HepG2 (cell line): ENCODE results near the gene FBXW12. TPM values are rescaled to one million over a fixed set of nuclear protein-coding genes. Genes with fewer than 3 reads are reported as not detected.

Experiments
- ARNT2 ChIP-seq: sonication (generic); formaldehyde crosslinking; IDR thresholded peaks from 2 replicates; pipeline ENCODE4 v1.8.0; 2022; ENCODE audit warnings: mild to moderate bottlenecking, low read depth, missing genetic modification reagents, moderate library complexity
- HHEX ChIP-seq: IDR thresholded peaks from 2 replicates; pipeline ENCODE4 v1.6.1; 2016; ENCODE audit warnings: control low read depth
- JUNB ChIP-seq: sonication (generic); formaldehyde crosslinking; IDR thresholded peaks from 2 replicates; pipeline ENCODE4 v1.8.0; 2022; ENCODE audit warnings: missing genetic modification reagents, mild to moderate bottlenecking, borderline replicate concordance
- KLF6 ChIP-seq: IDR thresholded peaks from 2 replicates; pipeline ENCODE4 v1.8.0; 2016; ENCODE audit warnings: missing biosample characterization, missing genetic modification reagents
- NR2C2 ChIP-seq: sonication (generic); formaldehyde crosslinking; IDR thresholded peaks from 2 replicates; pipeline ENCODE4 v1.4.0; 2020; ENCODE audit warnings: missing genetic modification reagents, mild to moderate bottlenecking, moderate library complexity, borderline replicate concordance
- RBFOX2 ChIP-seq: fragments of 200-400 bp; formaldehyde crosslinking; IDR thresholded peaks from 2 replicates; pipeline ENCODE4 v1.6.1; 2017; ENCODE audit warnings: low read depth, mild to moderate bottlenecking, low read length
- RFX1 ChIP-seq: fragments of 450-650 bp; IDR thresholded peaks from 2 replicates; pipeline ENCODE4 v1.6.1; 2017
- RFX5 ChIP-seq: IDR thresholded peaks from 2 replicates; pipeline ENCODE4 v1.6.1; 2011; ENCODE audit warnings: low read depth, low read length, improper control_type of control experiment
- SP5 ChIP-seq: IDR thresholded peaks from 2 replicates; pipeline ENCODE4 v1.6.1; 2016; ENCODE audit warnings: low read depth, borderline replicate concordance
- U2AF1 ChIP-seq: fragments of 200-400 bp; formaldehyde crosslinking; optimal IDR thresholded peaks from 2 replicates; pipeline ENCODE3; 2017; ENCODE audit warnings: mild to moderate bottlenecking, low read depth, low read length
- ZEB1 ChIP-seq: IDR thresholded peaks from 2 replicates; pipeline ENCODE4 v1.6.1; 2012; ENCODE audit warnings: mild to moderate bottlenecking, low read depth, inconsistent platforms; ENCODE audit not compliant: insufficient replicate concordance
- ZFP37 ChIP-seq: sonication (generic); formaldehyde crosslinking; IDR thresholded peaks from 2 replicates; pipeline ENCODE4 v1.4.0; 2020; ENCODE audit warnings: missing genetic modification reagents, borderline replicate concordance
- ZMAT3 ChIP-seq: sonication (generic); formaldehyde crosslinking; conservative IDR thresholded peaks from 2 replicates; pipeline ENCODE4 v1.7.0; 2021; ENCODE audit warnings: missing genetic modification reagents
- ZNF251 ChIP-seq: sonication (generic); formaldehyde crosslinking; IDR thresholded peaks from 2 replicates; pipeline ENCODE4 v1.9.0; 2021; ENCODE audit warnings: mild to moderate bottlenecking, missing genetic modification reagents
- ZNF446 ChIP-seq: sonication (generic); formaldehyde crosslinking; IDR thresholded peaks from 2 replicates; pipeline ENCODE4 v1.5.0; 2020; ENCODE audit warnings: mild to moderate bottlenecking, missing genetic modification reagents
- ZNF468 ChIP-seq: sonication (generic); formaldehyde crosslinking; IDR thresholded peaks from 2 replicates; pipeline ENCODE4 v1.8.0; 2022; ENCODE audit warnings: mild to moderate bottlenecking, moderate library complexity, missing genetic modification reagents
- ZNF605 ChIP-seq: sonication (generic); formaldehyde crosslinking; IDR thresholded peaks from 2 replicates; pipeline ENCODE4 v1.8.0; 2022; ENCODE audit warnings: mild to moderate bottlenecking, missing genetic modification reagents
- ZNF660 ChIP-seq: sonication (generic); formaldehyde crosslinking; IDR thresholded peaks from 2 replicates; pipeline ENCODE4 v1.5.1; 2020; ENCODE audit warnings: mild to moderate bottlenecking, low read depth, missing genetic modification reagents, borderline replicate concordance
- ZNF781 ChIP-seq: sonication (generic); formaldehyde crosslinking; IDR thresholded peaks from 2 replicates; pipeline ENCODE4 v1.5.1; 2020; ENCODE audit warnings: borderline replicate concordance, mild to moderate bottlenecking, missing genetic modification reagents; ENCODE audit errors: not compliant biosample characterization
- ZNF792 ChIP-seq: IDR thresholded peaks from 2 replicates; pipeline ENCODE4 v1.6.1; 2016
- ZZZ3 ChIP-seq: sonication (generic); formaldehyde crosslinking; IDR thresholded peaks from 2 replicates; pipeline ENCODE4 v1.4.0; 2020; ENCODE audit warnings: missing genetic modification reagents, mild to moderate bottlenecking, borderline replicate concordance
- polyA plus RNA-seq, 8 experiments: library from polyadenylated mRNA; depleted of rRNA in 3 of 8; stranded (reverse) in 7 of 8; unstranded in 1 of 8; fragments of >200 nt; fragmentation: Illumina TruSeq in 4 of 8; extraction: Trizol in 4 of 8; gene quantifications; 2 replicates each; pipeline versions ENCODE4 v1.2.1 to v1.2.3, GENCODE V29; 2011 to 2016; ENCODE audit warnings: low read depth in 4 of 8, missing spikeins in 1 of 8, mixed read lengths in 1 of 8; ENCODE audit not compliant: insufficient read depth in 1 of 8
- total RNA-seq, 5 experiments: library from RNA; depleted of rRNA; stranded (reverse); fragments of >200 nt; fragmentation: Illumina TruSeq; extraction: Trizol; gene quantifications; 2 replicates each; pipeline ENCODE4 v1.2.3, GENCODE V29; 2016; ENCODE audit warnings: low read depth in 1 of 5
- TF ChIP-seq, protein P1 (sequence below): sonication (generic); formaldehyde crosslinking; IDR thresholded peaks from 2 replicates; pipeline ENCODE4 v1.4.0; 2020; ENCODE audit warnings: low read depth, mild to moderate bottlenecking, missing genetic modification reagents
- TF ChIP-seq, protein P2 (sequence below): sonication (generic); formaldehyde crosslinking; IDR thresholded peaks from 2 replicates; pipeline ENCODE4 v1.5.0; 2020; ENCODE audit warnings: mild to moderate bottlenecking, missing genetic modification reagents, borderline replicate concordance
- TF ChIP-seq, protein P3 (sequence below): sonication (generic); formaldehyde crosslinking; IDR thresholded peaks from 2 replicates; pipeline ENCODE4 v1.9.0; 2021; ENCODE audit warnings: missing genetic modification reagents, mild to moderate bottlenecking, borderline replicate concordance

Gene FBXW12
- total and polyA plus RNA-seq, 2 of the 13 experiments (the other 11 are each of a cell fraction or from before 2014, with no cell fraction given), result not detected

DNA sequence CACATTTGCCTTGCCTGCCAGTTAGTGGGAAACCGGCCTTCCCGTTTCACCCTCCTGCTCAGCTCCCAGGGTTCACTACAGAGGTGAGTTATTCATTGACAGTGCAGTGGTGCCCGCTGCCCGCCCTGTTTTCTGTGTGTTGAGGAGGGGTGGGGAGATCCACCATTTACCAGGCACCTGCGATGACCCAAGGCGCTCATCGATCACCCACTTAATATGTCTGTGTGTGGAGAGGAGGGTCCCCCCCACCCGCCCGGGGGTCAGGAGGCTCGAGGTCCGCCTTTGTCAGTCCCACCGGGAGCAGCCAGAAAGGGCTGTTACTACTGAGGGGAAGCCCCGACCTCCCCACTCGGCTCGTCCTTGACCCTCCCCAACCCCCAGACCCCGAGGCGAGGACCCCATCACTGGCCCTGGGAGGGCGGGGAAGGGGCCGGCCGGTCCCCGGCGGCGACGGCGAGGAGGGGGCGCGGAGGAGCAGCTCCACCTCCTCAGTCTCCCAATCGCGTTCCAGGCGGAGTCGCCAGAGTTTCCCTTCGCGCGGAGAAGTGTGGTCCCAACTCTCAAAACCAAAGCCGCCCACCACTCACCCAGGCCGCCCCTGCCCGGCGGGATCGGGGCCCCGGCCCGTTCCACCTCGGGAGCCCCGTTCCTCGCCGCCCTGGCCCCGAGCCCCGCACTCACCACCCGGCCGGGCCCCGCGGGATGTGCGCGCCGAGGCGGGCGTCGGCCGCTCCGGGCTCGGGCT lies 56.7 kb downstream of the FBXW12 start (continued):
- TF ChIP-seq U2AF1, result no peak
- TF ChIP-seq RFX1, result no peak
- no peak for TF ChIP-seq JUNB (CRISPR knock-in tag)
- no peak for TF ChIP-seq RFX5
- no peak for TF ChIP-seq HHEX (CRISPR knock-in tag)
- no peak for TF ChIP-seq ZZZ3 (CRISPR knock-in tag)
- no peak for TF ChIP-seq ZNF251 (CRISPR knock-in tag)
- no peak for TF ChIP-seq KLF6 (CRISPR knock-in tag)
- TF ChIP-seq ZNF792 (CRISPR knock-in tag), result peak; percentile 37; the same call in 1 of the 2 replicates
- peak; percentile 51; the same call in 1 of the 2 replicates for TF ChIP-seq ZNF605 (CRISPR knock-in tag)
- TF ChIP-seq NR2C2 (CRISPR knock-in tag), result no peak
- TF ChIP-seq ARNT2, result no peak
- TF ChIP-seq ZNF446 (CRISPR knock-in tag), result no peak
- no peak for TF ChIP-seq ZFP37 (CRISPR knock-in tag)
- TF ChIP-seq, protein P1, sequence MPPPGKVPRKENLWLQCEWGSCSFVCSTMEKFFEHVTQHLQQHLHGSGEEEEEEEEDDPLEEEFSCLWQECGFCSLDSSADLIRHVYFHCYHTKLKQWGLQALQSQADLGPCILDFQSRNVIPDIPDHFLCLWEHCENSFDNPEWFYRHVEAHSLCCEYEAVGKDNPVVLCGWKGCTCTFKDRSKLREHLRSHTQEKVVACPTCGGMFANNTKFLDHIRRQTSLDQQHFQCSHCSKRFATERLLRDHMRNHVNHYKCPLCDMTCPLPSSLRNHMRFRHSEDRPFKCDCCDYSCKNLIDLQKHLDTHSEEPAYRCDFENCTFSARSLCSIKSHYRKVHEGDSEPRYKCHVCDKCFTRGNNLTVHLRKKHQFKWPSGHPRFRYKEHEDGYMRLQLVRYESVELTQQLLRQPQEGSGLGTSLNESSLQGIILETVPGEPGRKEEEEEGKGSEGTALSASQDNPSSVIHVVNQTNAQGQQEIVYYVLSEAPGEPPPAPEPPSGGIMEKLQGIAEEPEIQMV (CRISPR knock-in tag), result peak; percentile 69; the same call in 1 of the 2 replicates
- TF ChIP-seq RBFOX2, result no peak
- no peak for TF ChIP-seq ZNF468 (CRISPR knock-in tag)
- TF ChIP-seq, protein P2, sequence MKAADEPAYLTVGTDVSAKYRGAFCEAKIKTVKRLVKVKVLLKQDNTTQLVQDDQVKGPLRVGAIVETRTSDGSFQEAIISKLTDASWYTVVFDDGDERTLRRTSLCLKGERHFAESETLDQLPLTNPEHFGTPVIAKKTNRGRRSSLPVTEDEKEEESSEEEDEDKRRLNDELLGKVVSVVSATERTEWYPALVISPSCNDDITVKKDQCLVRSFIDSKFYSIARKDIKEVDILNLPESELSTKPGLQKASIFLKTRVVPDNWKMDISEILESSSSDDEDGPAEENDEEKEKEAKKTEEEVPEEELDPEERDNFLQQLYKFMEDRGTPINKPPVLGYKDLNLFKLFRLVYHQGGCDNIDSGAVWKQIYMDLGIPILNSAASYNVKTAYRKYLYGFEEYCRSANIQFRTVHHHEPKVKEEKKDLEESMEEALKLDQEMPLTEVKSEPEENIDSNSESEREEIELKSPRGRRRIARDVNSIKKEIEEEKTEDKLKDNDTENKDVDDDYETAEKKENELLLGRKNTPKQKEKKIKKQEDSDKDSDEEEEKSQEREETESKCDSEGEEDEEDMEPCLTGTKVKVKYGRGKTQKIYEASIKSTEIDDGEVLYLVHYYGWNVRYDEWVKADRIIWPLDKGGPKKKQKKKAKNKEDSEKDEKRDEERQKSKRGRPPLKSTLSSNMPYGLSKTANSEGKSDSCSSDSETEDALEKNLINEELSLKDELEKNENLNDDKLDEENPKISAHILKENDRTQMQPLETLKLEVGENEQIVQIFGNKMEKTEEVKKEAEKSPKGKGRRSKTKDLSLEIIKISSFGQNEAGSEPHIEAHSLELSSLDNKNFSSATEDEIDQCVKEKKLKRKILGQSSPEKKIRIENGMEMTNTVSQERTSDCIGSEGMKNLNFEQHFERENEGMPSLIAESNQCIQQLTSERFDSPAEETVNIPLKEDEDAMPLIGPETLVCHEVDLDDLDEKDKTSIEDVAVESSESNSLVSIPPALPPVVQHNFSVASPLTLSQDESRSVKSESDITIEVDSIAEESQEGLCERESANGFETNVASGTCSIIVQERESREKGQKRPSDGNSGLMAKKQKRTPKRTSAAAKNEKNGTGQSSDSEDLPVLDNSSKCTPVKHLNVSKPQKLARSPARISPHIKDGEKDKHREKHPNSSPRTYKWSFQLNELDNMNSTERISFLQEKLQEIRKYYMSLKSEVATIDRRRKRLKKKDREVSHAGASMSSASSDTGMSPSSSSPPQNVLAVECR, result peak; percentile 55; the same call in 1 of the 2 replicates
- TF ChIP-seq SP5 (CRISPR knock-in tag), result peak; percentile 48; the same call in 1 of the 2 replicates
- no peak for TF ChIP-seq ZEB1
- no peak for TF ChIP-seq ZNF660 (CRISPR knock-in tag)
- TF ChIP-seq, protein P3, sequence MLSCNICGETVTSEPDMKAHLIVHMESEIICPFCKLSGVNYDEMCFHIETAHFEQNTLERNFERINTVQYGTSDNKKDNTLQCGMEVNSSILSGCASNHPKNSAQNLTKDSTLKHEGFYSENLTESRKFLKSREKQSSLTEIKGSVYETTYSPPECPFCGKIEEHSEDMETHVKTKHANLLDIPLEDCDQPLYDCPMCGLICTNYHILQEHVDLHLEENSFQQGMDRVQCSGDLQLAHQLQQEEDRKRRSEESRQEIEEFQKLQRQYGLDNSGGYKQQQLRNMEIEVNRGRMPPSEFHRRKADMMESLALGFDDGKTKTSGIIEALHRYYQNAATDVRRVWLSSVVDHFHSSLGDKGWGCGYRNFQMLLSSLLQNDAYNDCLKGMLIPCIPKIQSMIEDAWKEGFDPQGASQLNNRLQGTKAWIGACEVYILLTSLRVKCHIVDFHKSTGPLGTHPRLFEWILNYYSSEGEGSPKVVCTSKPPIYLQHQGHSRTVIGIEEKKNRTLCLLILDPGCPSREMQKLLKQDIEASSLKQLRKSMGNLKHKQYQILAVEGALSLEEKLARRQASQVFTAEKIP, result no peak
- TF ChIP-seq ZMAT3, result peak; percentile 3; the same call in 1 of the 2 replicates
- no peak for TF ChIP-seq ZNF781 (CRISPR knock-in tag)
